Ectodermal cell (in vitro differentiated cells): ENCODE data around the gene TTBK2.

Experiments used
- H3K27ac ChIP-seq: 2 replicates; pipeline ENCODE4 v1.7.0; 2013; ENCODE audit warnings: mild to moderate bottlenecking, low read depth, low read length; ENCODE audit not compliant: insufficient read depth, poor library complexity, severe bottlenecking
- H3K27me3 ChIP-seq: 2 replicates; pipeline ENCODE4 v1.7.0; 2013; ENCODE audit warnings: mild to moderate bottlenecking, low read length; ENCODE audit not compliant: insufficient read depth, control insufficient read depth, poor library complexity, severe bottlenecking
- H3K36me3 ChIP-seq: one replicate; pipeline ENCODE4 v1.7.0; 2013; ENCODE audit warnings: low read length; ENCODE audit not compliant: control insufficient read depth, insufficient read depth
- H3K4me1 ChIP-seq: one replicate; pipeline ENCODE4 v1.7.0; 2013; ENCODE audit warnings: low read length; ENCODE audit not compliant: control insufficient read depth, insufficient read depth
- H3K4me3 ChIP-seq: 2 replicates; pipeline ENCODE4 v1.7.0; 2013; ENCODE audit warnings: low read depth, low read length, control low read depth; ENCODE audit not compliant: insufficient read depth
- H3K9me3 ChIP-seq: 2 replicates; pipeline ENCODE4 v1.7.0; 2013; ENCODE audit warnings: mild to moderate bottlenecking, low read length, moderate library complexity; ENCODE audit not compliant: control insufficient read depth
- WGBS, 2 experiments: methylation state at CpG; one replicate each; pipeline ENCODE4 v1.1.7; 2013; ENCODE audit warnings: missing lambda C conversion rate in 2 of 2; 5-methylcytosine and 5-hydroxymethylcytosine counted together

TTBK2 gene

GRCh38 chr15:42931702-42932486 lies 11.3 kb upstream of the TTBK2 start:
- H3K27ac ChIP-seq, result no peak overlapping the region
- no peaks in the 10 kb centered on the region for H3K9me3 ChIP-seq
- H3K36me3 ChIP-seq, result no peaks in the 10 kb centered on the region
- H3K4me3 ChIP-seq, result no peak overlapping the region
- no peaks in the 10 kb centered on the region for H3K27me3 ChIP-seq
- 86 to 87% methylated on average over 7 of the region's 7 CpGs for WGBS, 2 experiments
- H3K4me1 ChIP-seq, result no peaks in the 10 kb centered on the region

GRCh38 chr15:42929306-42929848 lies 8.8 kb upstream of the TTBK2 start:
- no peaks in the 10 kb centered on the region for H3K36me3 ChIP-seq
- H3K4me1 ChIP-seq, result no peaks in the 10 kb centered on the region
- H3K9me3 ChIP-seq, result no peaks in the 10 kb centered on the region
- 86% methylated on average over 1 of the region's 2 CpGs; no CpG with 5 or more reads in 1 of the 2 experiments for WGBS, 2 experiments
- no peak overlapping the region for H3K27ac ChIP-seq
- no peaks in the 10 kb centered on the region for H3K27me3 ChIP-seq
- no peak overlapping the region for H3K4me3 ChIP-seq

- no peaks in the 10 kb centered on the region for H3K9me3 ChIP-seq
- WGBS, 2 experiments, result 21 to 28% methylated on average over 19 of the region's 19 CpGs
Measured at GRCh38 chr15:42921342-42921731, 759 bp upstream of the TTBK2 start.

GRCh38 chr15:42919799-42920518 lies 619 bp downstream of the TTBK2 start:
- H3K27ac ChIP-seq, result peak overlapping the region; percentile 41
- 1% methylated on average over 40 of the region's 40 CpGs for WGBS, 2 experiments

More at GRCh38 chr15:42921342-42921731, 759 bp upstream of the TTBK2 start:
- Histone ChIP-seq H3K36me3 (no peaks in the 10 kb centered on the region), H3K4me1 (peaks cover 11% of the 10 kb centered on the region), H3K27ac (no peak overlapping the region), H3K27me3 (peaks cover 12% of the 10 kb centered on the region), H3K4me3 (peak overlapping the region; percentile 92)

GRCh38 chr15:42919308-42919707 lies 1.3 kb downstream of the TTBK2 start:
- Histone ChIP-seq H3K9me3 (no peaks in the 10 kb centered on the region), H3K4me1 (peaks cover 11% of the 10 kb centered on the region), H3K4me3 (peak overlapping the region; percentile 92), H3K27me3 (peaks cover 12% of the 10 kb centered on the region), H3K27ac (no peak overlapping the region), H3K36me3 (no peaks in the 10 kb centered on the region)
- whole genome bisulfite sequencing, 2 experiments, result 29 to 57% methylated on average over 1 to 2 of the region's 2 CpGs

More at GRCh38 chr15:42919799-42920518, 619 bp downstream of the TTBK2 start:
- Histone ChIP-seq H3K4me3 (peak overlapping the region; percentile 92), H3K9me3 (no peaks in the 10 kb centered on the region), H3K27me3 (peaks cover 12% of the 10 kb centered on the region), H3K36me3 (no peaks in the 10 kb centered on the region), H3K4me1 (peaks cover 11% of the 10 kb centered on the region)

- H3K27me3 ChIP-seq, result peaks cover 12% of the 10 kb centered on the region
- no peaks in the 10 kb centered on the region for H3K9me3 ChIP-seq
- 89 to 91% methylated on average over 4 to 5 of the region's 5 CpGs for WGBS, 2 experiments
- H3K4me3 ChIP-seq, result no peak overlapping the region
- no peak overlapping the region for H3K27ac ChIP-seq
- H3K36me3 ChIP-seq, result no peaks in the 10 kb centered on the region
- peaks cover 11% of the 10 kb centered on the region for H3K4me1 ChIP-seq
Measured at GRCh38 chr15:42918047-42918446, 2.5 kb downstream of the TTBK2 start.

- Histone ChIP-seq H3K4me3 (no peak overlapping the region), H3K36me3 (no peaks in the 10 kb centered on the region), H3K27ac (no peak overlapping the region), H3K27me3 (no peaks in the 10 kb centered on the region), H3K4me1 (peaks cover 5% of the 10 kb centered on the region), H3K9me3 (no peaks in the 10 kb centered on the region)
- WGBS, 2 experiments, result 90 to 91% methylated on average over 2 to 3 of the region's 3 CpGs
Measured at GRCh38 chr15:42915654-42916315, 4.8 kb downstream of the TTBK2 start.

GRCh38 chr15:42914728-42915497 lies 5.7 kb downstream of the TTBK2 start:
- H3K27ac ChIP-seq, result no peak overlapping the region
- no peaks in the 10 kb centered on the region for H3K36me3 ChIP-seq
- H3K9me3 ChIP-seq, result no peaks in the 10 kb centered on the region
- 92% methylated on average over 4 of the region's 5 CpGs for WGBS, 2 experiments
- H3K4me3 ChIP-seq, result no peak overlapping the region
- H3K4me1 ChIP-seq, result peaks cover 5% of the 10 kb centered on the region
- H3K27me3 ChIP-seq, result no peaks in the 10 kb centered on the region

- no peaks in the 10 kb centered on the region for H3K9me3 ChIP-seq
- H3K4me3 ChIP-seq, result no peak overlapping the region
- no peaks in the 10 kb centered on the region for H3K4me1 ChIP-seq
- H3K27me3 ChIP-seq, result no peaks in the 10 kb centered on the region
- H3K27ac ChIP-seq, result no peak overlapping the region
- no peaks in the 10 kb centered on the region for H3K36me3 ChIP-seq
- WGBS, 2 experiments, result 92 to 93% methylated on average over 5 of the region's 5 CpGs
Measured at GRCh38 chr15:42911058-42911592, 9.5 kb downstream of the TTBK2 start.
